T-cell (primary cell): ENCODE data around the gene LTF. TPM values are rescaled to one million over a fixed set of nuclear protein-coding genes. Genes with fewer than 3 reads are reported as not detected.
"Not testable (repeated sequence)": the region's sequence is repeated elsewhere in the genome, so short reads cannot be mapped to it uniquely, and the experiment has no call there.

Experiments used
- ATAC-seq, 4 experiments: fragments of 200-7000 bp in 3 of 4; fragments of 150-1000 bp in 1 of 4; cut with Tn5 transposase; replicated peaks in 1 of 4; 1 replicate in 3 of 4; 2 replicates in 1 of 4; pipeline ENCODE4 v1.10.0; 2021; ENCODE audit warnings: moderate library complexity in 3 of 4, mild to moderate bottlenecking in 2 of 4, moderate number of reproducible peaks in 1 of 4
- CTCF ChIA-PET, 2 donors: fragments of 300-600 bp; sonication (Branson Sonifier 250); formaldehyde crosslinking; loops; one replicate each; lab custom pipeline; 2022; ENCODE audit warnings: antibody characterized with exemption in 2 of 2; lab: Charles Lee
- POLR2A ChIA-PET, 2 donors: fragments of 300-600 bp; sonication (Branson Sonifier 250); formaldehyde crosslinking; loops; one replicate each; lab custom pipeline; 2022; ENCODE audit warnings: antibody characterized with exemption in 2 of 2; lab: Charles Lee
- DNase-seq, 35 experiments: peaks; one replicate each; pipeline versions ENCODE4 v3.0.0 to v3.0.0-alpha.2; 2013 to 2023
- H3K27ac ChIP-seq: one replicate; pipeline ENCODE4 v1.5.1; 2013; ENCODE audit warnings: low read length
- H3K27me3 ChIP-seq, 2 experiments: replicated peaks in 1 of 2; 1 replicate in 1 of 2; 2 replicates in 1 of 2; pipeline versions ENCODE4 v1.6.1 to v1.7.0; 2013; ENCODE audit warnings: low read length in 1 of 2, mixed read lengths in 1 of 2; ENCODE audit not compliant: control insufficient read depth in 2 of 2, insufficient read depth in 2 of 2; ENCODE audit errors: extremely low read depth in 1 of 2
- H3K36me3 ChIP-seq, 2 donors: 1 replicate in 1 of 2; 2 replicates in 1 of 2; pipeline versions ENCODE4 v1.6.1 to v1.7.0; 2013; ENCODE audit warnings: low read length in 1 of 2; ENCODE audit not compliant: control insufficient read depth in 2 of 2, insufficient read depth in 1 of 2; ENCODE audit errors: extremely low read depth in 1 of 2
- H3K4me1 ChIP-seq, 2 experiments: 1 replicate in 1 of 2; 2 replicates in 1 of 2; pipeline versions ENCODE4 v1.6.1 to v1.7.0; 2013; ENCODE audit warnings: low read length in 2 of 2, mixed read lengths in 1 of 2; ENCODE audit not compliant: insufficient read depth in 2 of 2, control insufficient read depth in 1 of 2; ENCODE audit errors: extremely low read depth in 1 of 2
- H3K4me3 ChIP-seq, 2 donors: 1 replicate in 1 of 2; 2 replicates in 1 of 2; pipeline versions ENCODE4 v1.5.1 to v1.7.0; 2013; ENCODE audit warnings: mild to moderate bottlenecking in 2 of 2, low read length in 1 of 2, moderate library complexity in 1 of 2; ENCODE audit not compliant: control insufficient read depth in 1 of 2; ENCODE audit errors: extremely low read depth in 1 of 2
- H3K9me3 ChIP-seq: 2 replicates; pipeline ENCODE4 v1.7.0; 2013
- H3K27ac Mint-ChIP-seq, 2 donors: one replicate each; pipeline ENCODE4 v1.8.0; 2020 to 2021; ENCODE audit warnings: mild to moderate bottlenecking in 2 of 2, mixed read lengths in 2 of 2
- H3K27me3 Mint-ChIP-seq, 2 donors: one replicate each; pipeline ENCODE4 v1.8.0; 2021 to 2022; ENCODE audit warnings: mixed read lengths in 2 of 2
- H3K36me3 Mint-ChIP-seq: one replicate; pipeline ENCODE4 v1.8.0; 2021; ENCODE audit warnings: mixed read lengths
- H3K4me1 Mint-ChIP-seq, 3 donors: one replicate each; pipeline ENCODE4 v1.8.0; 2020 to 2022; ENCODE audit warnings: mixed read lengths in 3 of 3, mild to moderate bottlenecking in 1 of 3
- H3K4me3 Mint-ChIP-seq, 3 donors: one replicate each; pipeline ENCODE4 v1.8.0; 2020 to 2022; ENCODE audit warnings: mild to moderate bottlenecking in 3 of 3, mixed read lengths in 3 of 3, moderate library complexity in 3 of 3
- H3K9me3 Mint-ChIP-seq, 3 donors: one replicate each; pipeline ENCODE4 v1.8.0; 2020 to 2022; ENCODE audit warnings: mixed read lengths in 3 of 3
- WGBS: methylation state at CpG from one replicate; pipeline ENCODE4 v1.1.5; 2013; ENCODE audit warnings: missing lambda C conversion rate; ENCODE audit not compliant: insufficient coverage; 5-methylcytosine and 5-hydroxymethylcytosine counted together
- total RNA-seq, 35 experiments: library from RNA in 6 of 35; stranded (reverse) in 6 of 35; fragments of 120-200 nt in 1 of 35; gene quantifications; one replicate each; pipeline versions ENCODE4 v1.2.1 to v1.2.4 and lab custom pipeline; 2013 to 2026

Gene LTF
- total RNA-seq, 5 donors from 2014 or later (not counting 1 experiment from before 2014, with no cell fraction given) = 0.16 TPM; not detected in 4

DNA sequence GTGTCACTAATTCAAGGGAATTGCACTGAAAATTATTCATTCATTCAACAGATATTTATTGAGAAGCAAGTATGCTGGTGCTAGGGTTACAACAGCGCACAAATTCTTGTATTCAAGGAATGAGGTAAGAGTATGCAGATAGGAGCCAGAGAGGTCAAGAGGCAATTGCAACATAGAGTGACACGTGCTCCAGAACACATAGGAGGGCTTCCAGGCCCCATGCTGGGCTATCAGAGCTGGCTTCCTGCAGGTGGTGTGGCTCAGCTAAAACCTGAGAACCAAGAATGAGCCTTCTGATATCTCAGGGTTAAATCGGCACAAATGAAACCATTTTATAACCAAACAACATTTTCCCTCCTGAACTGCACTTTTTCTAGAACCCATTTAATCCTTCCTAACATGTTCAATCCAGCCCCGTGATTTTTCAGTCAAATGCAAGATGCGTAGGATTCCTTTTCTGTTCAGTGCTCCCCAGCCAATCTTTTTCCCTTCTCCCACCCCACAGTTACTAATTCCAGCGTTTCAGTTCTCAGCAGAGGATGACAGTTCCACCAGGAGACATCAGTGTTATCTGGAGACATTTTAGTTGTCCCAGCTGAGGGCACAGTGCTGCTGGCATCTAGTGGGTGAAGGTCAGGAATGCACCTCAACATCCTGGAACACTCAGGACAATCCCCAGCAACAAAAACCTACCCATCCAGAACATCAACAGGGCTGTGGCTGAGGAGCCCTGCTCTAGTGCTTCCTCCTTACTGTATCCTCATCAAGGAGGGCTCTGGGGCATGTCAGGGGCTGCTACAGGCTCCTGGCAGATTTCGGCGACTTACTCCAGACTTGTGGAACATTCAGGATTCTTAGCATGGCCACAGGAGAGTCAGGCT, 70.9 kb downstream of the LTF start:
- DNase-seq (no peak), ATAC-seq (no peak)
- Mint-ChIP-seq H3K27me3 (peaks cover 0 to 2% of the 10 kb centered on the region in 2 donors), H3K4me1 (peaks cover 0 to 4% (median 0%) of the 10 kb centered on the region in 3 donors), H3K4me3 (no peak overlapping the region), H3K9me3 (no peaks in the 10 kb centered on the region), H3K27ac (no peak overlapping the region), H3K36me3 (no peaks in the 10 kb centered on the region)
- no peaks in the 10 kb centered on the region for H3K9me3 ChIP-seq
- POLR2A ChIA-PET = no interaction called here
- no peaks in the 10 kb centered on the region for H3K27me3 ChIP-seq
- no peaks in the 10 kb centered on the region for H3K36me3 ChIP-seq
- 88% methylated on average over 6 of the region's 8 CpGs for WGBS
- peaks cover 0 to 4% of the 10 kb centered on the region in 2 experiments for H3K4me1 ChIP-seq
- CTCF ChIA-PET = no interaction called here
- H3K27ac ChIP-seq = no peak overlapping the region
- H3K4me3 ChIP-seq = no peak overlapping the region

- DNase-seq (no peak), ATAC-seq (no peak)
- Histone ChIP-seq H3K9me3 (no peaks in the 10 kb centered on the region), H3K4me1 (peaks cover 0 to 4% of the 10 kb centered on the region in 2 experiments), H3K4me3 (no peak overlapping the region), H3K27ac (no peak overlapping the region), H3K27me3 (no peaks in the 10 kb centered on the region), H3K36me3 (no peaks in the 10 kb centered on the region)
- ChIA-PET CTCF (interaction anchor here in 1 of 2 donors (0.5 kb wide), 1 partner anchor 1230 kb away, joined by 8 read pairs; no protein-coding TSS in a partner anchor), POLR2A (no interaction called here)
- WGBS = 80% methylated on average over 1 of the region's 2 CpGs
- Mint-ChIP-seq H3K9me3 (no peaks in the 10 kb centered on the region), H3K27ac (no peak overlapping the region), H3K36me3 (no peaks in the 10 kb centered on the region), H3K27me3 (peaks cover 0 to 2% of the 10 kb centered on the region in 2 donors), H3K4me3 (no peak overlapping the region), H3K4me1 (peaks cover 0 to 4% (median 0%) of the 10 kb centered on the region in 3 donors)
These were observed 71.7 kb downstream of the LTF start for GRCh38 chr3:46393011-46393410.

DNA sequence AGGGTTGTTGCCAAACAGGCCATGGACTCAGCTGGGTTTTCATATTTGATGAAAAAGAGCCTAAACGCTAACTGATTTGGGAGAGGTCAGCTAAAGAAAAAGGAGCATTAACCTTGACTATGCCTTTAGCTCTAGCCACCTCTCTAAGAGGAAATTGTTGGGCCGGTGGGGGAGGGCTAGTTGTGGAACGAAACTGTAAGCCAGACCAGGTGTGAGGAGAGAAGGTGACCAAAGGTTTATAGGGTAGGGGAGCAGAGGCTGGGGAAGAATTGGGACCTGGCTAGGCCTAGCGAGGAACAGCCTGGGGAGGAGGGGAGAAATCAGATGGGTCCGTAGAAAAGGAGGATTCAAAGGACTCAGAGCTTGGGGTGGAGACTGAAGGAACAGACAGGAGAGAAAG, 73.2 kb downstream of the LTF start:
- DNase-seq, H3K4me3 ChIP-seq, H3K27me3 ChIP-seq, H3K36me3 Mint-ChIP-seq, H3K27me3 Mint-ChIP-seq, POLR2A ChIA-PET, H3K9me3 ChIP-seq, H3K4me1 ChIP-seq, H3K36me3 ChIP-seq, H3K4me1 Mint-ChIP-seq, H3K27ac Mint-ChIP-seq, H3K27ac ChIP-seq, ATAC-seq, H3K4me3 Mint-ChIP-seq, CTCF ChIA-PET, H3K9me3 Mint-ChIP-seq: not testable (repeated sequence)
- 91% methylated on average over 4 of the region's 5 CpGs for WGBS

DNA sequence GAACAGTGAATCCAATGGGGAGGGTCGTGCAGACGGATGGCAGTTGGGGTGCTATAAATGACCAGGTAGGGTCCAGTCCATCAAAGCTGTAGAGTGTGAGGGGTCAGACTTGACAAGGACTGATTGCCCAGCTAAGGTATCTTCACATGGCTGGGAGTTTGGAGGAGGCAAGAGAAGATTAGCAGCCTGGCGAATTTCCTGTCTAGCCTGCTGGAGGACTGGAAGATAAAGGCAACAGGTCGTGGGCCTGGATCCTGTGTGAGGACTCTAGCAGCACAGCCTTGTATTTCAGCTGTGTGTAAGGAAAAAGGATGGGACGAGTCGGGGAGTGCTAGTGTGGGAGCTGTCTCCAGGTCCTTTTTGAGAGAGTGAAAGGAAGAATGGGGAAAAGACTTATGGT, 75.4 kb downstream of the LTF start:
- no peaks in the 10 kb centered on the region for H3K9me3 Mint-ChIP-seq
- H3K27me3 Mint-ChIP-seq = peaks cover 1 to 5% of the 10 kb centered on the region in 2 donors
- H3K27ac Mint-ChIP-seq = no peak overlapping the region
- Histone ChIP-seq H3K27ac (no peak overlapping the region), H3K27me3 (no peaks in the 10 kb centered on the region), H3K4me3 (no peak overlapping the region), H3K36me3 (no peaks in the 10 kb centered on the region), H3K4me1 (peaks cover 0 to 3% of the 10 kb centered on the region in 2 experiments), H3K9me3 (no peaks in the 10 kb centered on the region)
- 88% methylated on average over 6 of the region's 6 CpGs for WGBS
- no peak overlapping the region for H3K4me3 Mint-ChIP-seq
- DNase-seq (no peak), ATAC-seq (no peak)
- H3K4me1 Mint-ChIP-seq = peaks cover 0 to 8% (median 7%) of the 10 kb centered on the region in 3 donors
- H3K36me3 Mint-ChIP-seq = no peaks in the 10 kb centered on the region
- POLR2A ChIA-PET = interaction anchor here in 1 of 2 donors (0.5 kb wide), 1 partner anchor 69 kb away, joined by 4 read pairs; no protein-coding TSS in a partner anchor
- CTCF ChIA-PET = no interaction called here

GRCh38 chr3:46388847-46389246, 75.9 kb downstream of the LTF start:
- H3K4me1 ChIP-seq, ATAC-seq, DNase-seq, H3K36me3 ChIP-seq, H3K27ac ChIP-seq, H3K9me3 ChIP-seq, H3K4me3 ChIP-seq, H3K4me3 Mint-ChIP-seq, CTCF ChIA-PET, H3K9me3 Mint-ChIP-seq, H3K36me3 Mint-ChIP-seq, H3K27me3 ChIP-seq, H3K27me3 Mint-ChIP-seq, H3K27ac Mint-ChIP-seq, POLR2A ChIA-PET: not testable (repeated sequence)
- peaks cover 3 to 11% (median 10%) of the 10 kb centered on the region in 3 donors for H3K4me1 Mint-ChIP-seq
- WGBS = 99% methylated on average over 4 of the region's 4 CpGs

- Histone ChIP-seq H3K9me3 (no peaks in the 10 kb centered on the region), H3K4me3 (no peak overlapping the region), H3K4me1 (peaks cover 5 to 7% of the 10 kb centered on the region in 2 experiments), H3K27ac (no peak overlapping the region), H3K36me3 (no peaks in the 10 kb centered on the region), H3K27me3 (no peaks in the 10 kb centered on the region)
- 46% methylated on average over 4 of the region's 4 CpGs for WGBS
- ChIA-PET CTCF (interaction anchor here in 1 of 2 donors (2.0 kb wide), 1 partner anchor 110 kb away, joined by 4 read pairs; no protein-coding TSS in a partner anchor), POLR2A (no interaction called here)
- H3K36me3 Mint-ChIP-seq = no peaks in the 10 kb centered on the region
- H3K4me1 Mint-ChIP-seq = peaks cover 14 to 21% (median 21%) of the 10 kb centered on the region in 3 donors
- no peak for DNase-seq
- ATAC-seq = no peak
- H3K27ac Mint-ChIP-seq = peak overlapping the region in 1 of 2 donors; percentile 38
- no peaks in the 10 kb centered on the region for H3K9me3 Mint-ChIP-seq
- peaks cover 1 to 5% of the 10 kb centered on the region in 2 donors for H3K27me3 Mint-ChIP-seq
- no peak overlapping the region for H3K4me3 Mint-ChIP-seq
These were observed 78.5 kb downstream of the LTF start for GRCh38 chr3:46386205-46386604.
